HG03108 (cell line): ENCODE results near the gene PRELP.
"Not testable (repeated sequence)": the region's sequence is repeated elsewhere in the genome, so short reads cannot be mapped to it uniquely, and the experiment has no call there.

Experiments
- ATAC-seq: cut with Tn5 transposase; IDR thresholded peaks from one replicate; pipeline ENCODE4 v1.9.1; 2021; ENCODE audit warnings: moderate library complexity; ENCODE audit not compliant: unreplicated experiment

PRELP gene

DNA sequence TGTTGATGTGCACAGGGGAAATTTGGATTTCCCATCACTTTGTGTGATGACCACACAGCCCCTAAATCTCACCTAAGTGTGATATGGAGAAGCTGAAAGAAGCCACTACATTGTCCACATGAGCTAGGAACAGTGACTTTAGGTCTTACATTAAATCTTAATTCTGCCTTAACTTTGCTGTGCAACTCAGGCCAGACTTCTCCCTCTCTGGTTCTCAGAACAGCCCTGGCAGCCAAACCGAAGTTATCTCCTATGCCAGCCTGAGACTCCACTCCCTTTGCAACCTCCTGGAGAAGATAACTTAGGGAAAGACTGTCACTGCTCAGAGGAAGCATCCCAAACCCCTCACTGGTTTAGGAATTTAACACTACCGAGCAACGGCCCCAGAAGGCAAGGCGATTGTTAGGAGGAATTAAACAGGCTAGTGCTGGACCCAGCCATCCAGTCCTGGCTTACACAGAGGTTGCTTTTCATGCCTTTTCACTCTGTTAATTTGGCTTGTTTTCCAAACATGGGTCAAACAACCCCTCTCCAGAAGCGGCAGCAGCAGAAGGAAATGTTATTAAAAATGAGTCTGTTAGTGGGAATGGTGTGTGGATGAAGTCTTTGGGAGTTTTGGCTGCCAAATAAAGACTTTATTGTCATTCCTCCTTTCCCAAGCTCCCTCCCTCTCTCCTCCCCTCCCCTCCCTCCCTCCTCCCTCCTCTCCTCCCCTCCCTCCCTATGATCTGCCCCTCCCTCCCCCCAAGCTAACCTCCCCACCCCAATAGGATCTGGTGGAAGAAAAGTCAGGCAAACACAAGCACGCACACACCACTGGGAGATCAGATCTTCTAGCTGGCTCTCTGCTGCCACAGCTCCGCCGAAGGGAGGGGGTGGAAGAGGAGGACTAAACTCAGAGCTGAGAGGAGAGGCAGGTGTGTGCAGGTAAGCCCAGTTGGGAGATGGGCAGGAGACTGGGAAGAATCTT is at the start of gene PRELP:
PRELP (plus strand) TSS at position 795 of the 970 bp plus-strand sequence. CDS start 7,379 bp downstream, outside the sequence.
- no peak for ATAC-seq

DNA sequence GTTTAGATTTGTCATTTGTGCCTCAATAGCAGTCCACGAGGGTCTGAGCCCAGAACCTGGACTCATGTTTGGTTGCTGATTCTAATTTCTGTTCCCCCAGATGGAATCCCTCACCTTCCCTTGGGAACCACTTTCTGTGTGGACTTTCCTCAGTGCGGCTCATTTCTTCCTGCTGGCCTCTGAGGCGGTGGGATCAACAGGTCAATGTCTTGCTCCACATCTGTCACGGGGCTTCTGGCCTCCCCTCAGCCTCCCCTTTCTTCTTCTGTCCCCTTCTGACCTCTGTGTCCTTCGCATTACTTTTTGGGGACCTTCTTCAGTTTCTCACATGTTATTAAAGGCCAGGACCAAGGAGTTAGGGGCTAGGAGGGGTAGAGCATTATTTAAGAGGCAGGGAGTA is 49.2 kb upstream of the PRELP start:
- ATAC-seq: no peak

DNA sequence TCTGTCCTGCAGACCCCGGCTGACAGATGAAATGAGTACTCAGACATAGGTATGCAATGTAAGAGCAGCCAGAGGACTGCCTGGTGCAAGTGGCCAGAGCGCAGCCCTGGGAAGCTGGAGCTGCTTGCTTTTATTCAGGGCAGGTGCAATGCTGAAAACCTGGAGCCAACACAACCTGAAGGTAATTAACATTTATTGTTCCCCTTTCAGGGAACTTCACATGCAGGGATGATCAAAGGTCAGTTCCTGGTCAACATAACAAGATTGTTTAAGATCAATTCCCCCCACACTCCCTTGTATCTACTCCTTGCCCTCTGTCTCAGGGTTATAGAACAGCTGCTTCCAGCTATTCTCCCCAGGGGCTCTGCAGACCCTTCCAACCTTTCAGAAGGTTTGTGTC is 48.7 kb upstream of the PRELP start:
- no peak for ATAC-seq

DNA sequence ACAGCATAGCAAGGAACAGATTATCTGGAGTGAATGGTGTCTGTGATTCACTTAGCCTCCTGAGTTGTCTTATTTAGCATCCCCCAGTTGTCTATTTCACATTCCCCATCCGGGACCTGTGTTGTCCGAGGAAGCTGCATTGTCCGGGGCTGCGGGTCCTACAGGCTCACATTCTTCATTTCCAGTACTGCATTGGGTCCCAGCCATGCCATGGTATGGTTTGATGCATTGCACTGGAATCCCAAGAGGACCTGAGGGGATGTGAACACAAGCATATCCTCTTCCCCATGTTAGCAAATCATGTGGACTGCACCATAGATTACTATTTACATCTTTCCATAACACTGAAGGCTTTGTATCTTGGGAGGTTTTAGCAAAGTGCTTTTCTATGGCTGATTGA is 48.2 kb upstream of the PRELP start:
- ATAC-seq: no peak

DNA sequence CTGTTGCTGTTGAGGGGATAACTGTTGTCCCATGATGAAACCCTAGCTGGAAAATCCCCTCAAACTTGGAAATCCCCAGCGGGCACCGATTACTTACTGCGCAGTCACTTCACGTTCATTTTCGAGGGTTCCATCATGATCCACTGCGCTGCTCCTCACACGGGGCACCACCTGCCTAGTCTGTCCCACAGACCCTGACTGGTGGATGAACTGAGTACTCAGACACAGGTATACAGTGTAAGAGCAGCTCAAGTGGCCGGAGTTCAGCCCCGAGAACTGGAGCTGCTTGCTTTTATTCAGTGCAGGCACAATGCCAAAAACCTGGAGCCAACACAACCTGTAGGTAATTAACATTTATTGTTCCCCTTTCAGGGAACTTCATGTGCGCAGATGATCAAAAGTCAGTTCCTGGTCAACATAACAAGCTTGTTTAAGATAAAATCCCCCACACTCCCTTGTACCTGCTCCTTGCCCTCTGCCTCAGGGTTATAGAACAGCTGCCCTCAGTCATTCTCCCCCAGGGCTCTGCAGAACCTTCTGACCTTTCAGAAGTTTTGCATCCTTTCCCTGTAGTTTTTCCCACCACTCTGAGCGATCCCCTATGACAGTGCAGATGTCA is 46.5 kb upstream of the PRELP start:
- no peak for ATAC-seq

DNA sequence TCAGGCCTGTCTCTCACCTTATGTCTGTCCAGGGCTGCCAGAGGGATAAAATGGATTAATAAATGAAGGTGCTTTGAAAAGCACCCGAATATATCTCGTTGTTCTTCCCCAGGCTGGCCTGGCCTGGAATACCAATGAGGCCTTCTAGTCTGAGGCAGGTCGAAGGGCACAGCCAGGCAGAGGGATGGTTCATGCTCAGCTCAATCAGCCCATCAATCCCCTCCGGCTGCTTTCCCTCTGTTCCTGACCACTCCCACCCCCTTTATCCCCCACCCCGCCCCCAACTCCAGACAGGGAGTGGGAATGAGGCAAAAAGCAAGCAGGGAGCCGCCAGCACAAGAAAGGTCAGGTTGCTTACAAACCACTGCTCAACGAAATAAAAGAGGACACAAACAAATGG is 40.0 kb upstream of the PRELP start:
- ATAC-seq: no peak

DNA sequence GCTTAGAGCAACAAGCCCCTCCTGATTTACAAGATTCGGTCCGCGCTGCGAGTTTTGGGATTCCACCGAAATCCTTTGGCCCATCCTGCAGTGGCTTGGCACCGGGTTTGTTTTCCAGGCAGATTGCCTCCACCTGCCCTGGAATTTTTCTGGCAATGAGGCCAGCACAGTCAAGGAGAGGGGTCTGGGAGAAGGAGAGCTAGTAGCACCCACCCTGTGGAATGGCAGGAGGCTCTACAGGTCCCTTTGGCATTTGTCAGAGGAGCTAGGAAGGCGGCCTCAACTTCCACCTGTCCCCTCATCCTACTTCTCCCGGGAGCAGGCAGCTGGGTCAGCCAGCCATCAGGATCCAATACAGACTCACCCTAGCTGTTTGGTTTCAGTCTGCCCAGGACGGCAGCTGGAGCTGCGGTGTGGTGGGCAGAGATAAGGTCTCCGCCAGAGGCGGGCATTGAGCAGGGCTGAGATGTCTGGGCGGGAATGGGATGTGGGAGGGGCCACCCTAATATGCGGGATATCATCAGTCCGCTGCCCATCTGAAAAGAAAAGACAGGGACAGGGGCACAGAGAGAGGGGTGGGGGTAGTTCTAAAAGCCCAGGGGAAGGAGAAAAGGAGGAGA is 37.8 kb upstream of the PRELP start:
- ATAC-seq: no peak

DNA sequence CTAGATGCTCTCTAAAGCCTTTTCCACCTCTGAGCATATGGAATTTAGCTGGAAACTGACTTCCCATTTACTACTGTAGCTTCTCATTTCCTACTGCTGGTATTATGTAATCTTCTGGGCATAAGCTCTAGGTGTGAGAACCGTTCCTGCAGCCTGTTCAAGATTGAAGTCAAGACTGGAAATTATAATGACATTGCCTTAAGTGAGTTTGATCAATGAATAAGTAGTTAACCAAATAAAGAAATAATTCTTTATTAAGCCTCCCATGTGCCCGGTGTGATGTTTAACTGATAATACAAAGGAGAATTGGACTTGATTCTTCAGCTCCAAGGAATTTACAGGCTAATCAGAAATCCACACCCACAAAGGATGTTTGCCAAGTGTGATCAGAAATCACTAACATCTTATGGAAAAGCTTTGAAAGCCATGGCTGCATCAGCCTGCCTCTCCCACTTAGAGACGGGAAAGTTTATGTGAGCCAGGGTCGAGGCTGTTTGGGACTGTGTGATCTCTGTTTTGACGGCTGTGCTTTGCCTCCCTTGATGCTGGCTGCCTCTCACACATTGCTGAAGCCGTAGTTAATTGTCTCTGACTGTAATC is 36.4 kb upstream of the PRELP start:
- ATAC-seq: no peak

DNA sequence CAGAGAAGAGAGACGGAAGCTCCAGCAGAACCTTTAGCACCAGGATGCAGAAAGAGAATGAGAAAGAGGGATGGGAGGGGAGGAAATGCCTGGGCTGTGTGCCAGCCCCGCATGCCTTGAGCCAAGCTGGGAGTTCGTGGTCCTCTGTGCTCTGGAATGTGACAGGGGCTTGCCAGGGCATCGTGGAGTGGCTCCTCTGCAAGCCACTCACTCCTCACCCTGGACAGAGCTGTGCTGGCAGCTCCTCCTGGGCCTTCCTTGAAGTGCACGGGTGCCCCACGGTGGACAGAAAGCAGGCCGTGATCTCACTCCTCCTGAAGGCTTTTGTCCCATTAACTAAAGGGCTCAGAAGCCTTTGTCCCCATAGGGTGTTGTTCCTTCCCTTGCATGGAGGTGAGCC is 34.8 kb upstream of the PRELP start:
- no peak for ATAC-seq

DNA sequence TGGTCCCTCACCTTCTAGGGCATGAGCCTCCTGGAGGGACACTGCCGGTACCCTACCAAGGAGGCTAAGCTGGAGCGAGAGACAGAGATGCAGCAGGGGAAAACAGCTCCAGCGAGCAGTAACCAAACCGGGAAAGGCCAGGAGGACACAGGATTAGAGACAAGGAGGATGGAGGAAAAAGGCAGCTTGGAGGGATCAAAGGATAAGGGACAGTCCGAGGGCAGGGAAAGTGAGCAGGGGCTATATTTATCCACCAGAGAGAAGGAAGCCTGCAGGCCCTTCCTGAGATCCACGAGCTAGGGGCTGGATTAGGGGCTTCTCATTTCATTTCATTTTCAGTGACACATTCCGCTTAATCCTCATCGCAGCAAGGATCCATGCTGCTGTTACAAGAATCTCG is 33.8 kb upstream of the PRELP start:
- ATAC-seq: no peak

DNA sequence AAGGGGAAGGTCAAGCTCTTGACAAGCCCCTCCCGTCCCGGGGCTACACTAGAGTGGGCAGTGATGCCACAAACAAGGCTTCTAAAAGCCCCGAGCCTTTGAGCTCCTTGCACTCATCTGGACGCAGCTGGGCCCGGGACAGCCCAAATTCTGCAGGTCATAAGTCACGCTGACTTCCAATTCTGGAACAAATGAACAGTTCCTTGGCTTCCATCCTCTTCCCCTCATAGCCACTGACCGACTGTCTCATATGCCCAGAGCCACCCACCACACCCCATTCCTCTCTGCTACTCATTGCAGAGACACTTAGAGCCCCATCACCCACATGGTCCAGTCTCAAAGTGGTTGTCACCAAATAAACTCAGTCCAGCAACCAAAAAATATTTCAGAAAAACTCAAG is 32.8 kb upstream of the PRELP start:
- ATAC-seq: no peak

DNA sequence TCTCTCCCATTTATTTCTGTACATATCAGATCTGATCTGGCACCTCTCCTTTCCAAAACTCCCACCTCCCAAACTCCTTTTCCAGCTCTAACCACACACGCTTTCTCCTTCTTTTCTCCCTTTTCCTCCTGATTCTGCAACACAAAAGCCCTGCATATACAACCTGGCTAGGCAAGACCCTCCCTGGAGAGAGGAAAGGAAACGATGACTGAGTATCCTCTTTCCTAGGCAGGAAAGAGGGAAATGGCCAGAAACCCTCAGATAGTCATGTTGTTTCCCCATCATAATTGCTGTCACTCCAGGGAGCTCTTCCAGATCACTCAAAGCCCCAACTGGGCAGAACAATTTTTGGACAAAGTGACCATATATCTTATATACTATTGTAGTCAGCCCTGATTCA is 32.3 kb upstream of the PRELP start:
- no peak for ATAC-seq

DNA sequence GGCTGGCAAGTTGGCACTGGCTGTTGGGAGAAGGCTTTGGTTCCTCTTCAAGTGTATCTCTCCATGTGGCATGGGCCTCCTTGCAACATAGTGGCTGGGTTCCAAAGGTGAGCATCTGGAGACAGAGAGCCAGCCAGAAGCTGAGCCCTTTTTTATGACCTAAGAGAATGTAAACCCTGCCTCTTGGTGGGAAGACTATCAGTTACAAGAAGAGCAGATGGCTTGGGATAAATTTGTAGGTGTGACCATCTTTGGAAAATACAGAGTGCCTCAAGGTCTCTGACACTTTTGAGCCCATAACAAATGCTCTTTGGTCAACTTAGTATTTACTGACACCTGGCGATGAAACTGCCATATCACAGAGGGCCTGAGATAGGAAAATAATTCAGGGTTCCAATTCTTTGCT is 31.4 kb upstream of the PRELP start:
- no peak for ATAC-seq

DNA sequence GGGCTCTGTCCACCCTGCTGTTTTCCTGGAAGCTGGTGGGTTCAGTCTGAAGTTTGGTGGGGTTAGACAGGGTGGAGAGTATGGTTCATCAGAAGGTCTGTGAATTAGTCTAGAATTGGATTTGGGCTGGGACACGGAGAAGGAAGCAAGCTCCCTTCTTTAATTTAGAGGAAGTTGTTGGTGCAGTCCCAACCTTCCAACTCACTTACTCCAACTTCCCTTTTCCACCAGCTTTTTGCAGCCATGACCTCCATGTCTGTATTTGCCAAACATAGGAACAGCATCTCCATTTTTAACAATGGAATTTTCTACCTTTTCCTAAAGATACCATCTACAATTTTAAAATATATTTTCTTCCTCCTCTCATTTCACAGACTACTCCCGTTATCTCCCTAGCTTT is 28.5 kb upstream of the PRELP start:
- ATAC-seq: no peak

DNA sequence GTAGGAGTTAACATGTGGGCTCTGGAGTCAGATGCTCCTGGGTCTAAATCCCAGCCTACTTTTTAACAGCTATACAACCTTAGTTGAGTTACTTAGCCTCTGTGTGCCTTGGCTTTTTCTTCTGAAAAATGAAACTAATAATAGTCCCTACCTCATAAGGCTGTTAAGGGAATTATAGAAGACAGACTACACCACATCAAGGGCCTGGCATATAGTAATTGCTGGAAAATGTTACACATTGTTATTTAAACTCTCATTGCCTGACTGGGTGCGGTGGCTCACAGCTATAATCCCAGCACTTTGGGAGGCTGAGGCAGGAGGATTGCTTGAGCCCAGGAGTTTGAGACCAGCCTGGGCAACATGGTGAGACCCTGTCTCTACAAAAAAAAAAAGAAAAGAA is 28.0 kb upstream of the PRELP start:
- ATAC-seq: not testable (repeated sequence)

DNA sequence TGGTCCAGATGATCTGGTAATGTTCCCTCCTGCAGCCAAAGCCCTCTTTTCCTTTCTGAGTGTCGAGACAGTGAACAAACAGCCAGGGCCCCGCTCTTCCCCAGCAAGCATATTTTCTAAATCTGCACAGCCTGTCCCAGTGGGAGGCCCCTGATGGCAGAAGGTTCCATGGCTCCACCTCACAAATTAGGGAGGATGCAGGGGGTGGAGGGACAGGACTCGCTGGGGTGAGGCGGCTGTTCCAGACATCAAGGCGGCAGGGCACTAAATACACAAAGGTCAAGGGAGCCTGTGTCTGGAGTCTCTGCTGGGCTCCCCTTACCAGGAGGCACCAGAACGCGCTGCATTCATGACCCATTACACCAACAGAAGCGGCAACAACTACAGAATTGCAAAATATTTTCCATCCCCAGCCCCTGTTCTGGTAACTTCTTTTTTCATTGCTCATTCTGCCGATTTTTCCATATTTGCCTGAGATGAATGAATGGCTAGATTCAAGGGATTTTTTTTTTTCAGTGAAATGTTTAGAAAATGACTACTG is 27.0 kb upstream of the PRELP start:
- ATAC-seq: no peak

DNA sequence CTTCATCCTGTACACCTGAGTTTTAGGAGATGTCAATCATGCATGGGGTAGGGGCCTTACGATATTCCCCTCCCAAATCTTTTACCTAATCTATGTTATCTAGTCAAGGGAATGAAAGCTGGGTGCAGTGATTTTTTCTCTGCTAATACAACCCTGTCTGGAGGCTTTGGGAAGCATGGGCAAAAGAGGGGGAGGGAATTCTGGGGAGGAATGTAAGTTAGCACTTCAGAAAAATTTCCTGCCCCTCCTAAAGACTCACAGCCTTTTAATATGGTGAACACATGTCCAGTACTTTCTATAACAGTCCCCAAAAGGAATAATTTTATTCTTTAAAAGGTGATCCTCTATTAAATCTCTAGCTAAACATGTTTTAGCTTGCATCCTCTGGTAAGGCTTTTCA is 25.6 kb upstream of the PRELP start:
- no peak for ATAC-seq

DNA sequence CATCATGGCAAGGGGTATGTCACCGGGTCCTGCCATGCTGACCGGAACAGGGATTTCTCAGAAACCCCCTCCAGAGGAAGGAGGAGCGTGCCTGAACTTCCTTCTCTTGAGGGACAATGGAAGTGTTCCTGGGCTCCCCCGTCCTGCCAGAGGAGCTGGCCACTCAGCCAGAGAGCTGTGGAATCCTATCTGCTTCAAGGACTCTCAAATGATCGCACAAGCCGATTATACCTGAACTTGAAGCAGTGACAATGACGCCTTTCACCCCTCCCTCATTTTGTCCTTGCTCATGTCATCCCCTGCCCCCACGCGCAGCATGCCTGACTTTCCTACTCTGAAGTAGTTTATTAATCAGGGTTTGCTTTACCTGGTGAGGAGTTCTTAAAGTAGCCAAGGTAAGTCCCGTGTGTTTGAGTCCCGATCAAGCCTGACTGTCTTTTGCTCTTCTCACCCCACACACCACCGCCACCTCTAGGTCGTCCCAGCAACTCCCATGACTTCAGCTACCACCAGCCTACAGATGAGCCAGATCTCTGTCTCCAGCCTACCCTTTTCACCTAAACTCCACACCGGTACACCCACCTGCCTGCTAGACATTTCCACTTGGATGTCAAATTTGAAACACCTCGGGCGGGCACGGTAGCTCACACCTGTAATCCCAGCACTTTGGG is 25.0 kb upstream of the PRELP start:
- ATAC-seq: no peak

DNA sequence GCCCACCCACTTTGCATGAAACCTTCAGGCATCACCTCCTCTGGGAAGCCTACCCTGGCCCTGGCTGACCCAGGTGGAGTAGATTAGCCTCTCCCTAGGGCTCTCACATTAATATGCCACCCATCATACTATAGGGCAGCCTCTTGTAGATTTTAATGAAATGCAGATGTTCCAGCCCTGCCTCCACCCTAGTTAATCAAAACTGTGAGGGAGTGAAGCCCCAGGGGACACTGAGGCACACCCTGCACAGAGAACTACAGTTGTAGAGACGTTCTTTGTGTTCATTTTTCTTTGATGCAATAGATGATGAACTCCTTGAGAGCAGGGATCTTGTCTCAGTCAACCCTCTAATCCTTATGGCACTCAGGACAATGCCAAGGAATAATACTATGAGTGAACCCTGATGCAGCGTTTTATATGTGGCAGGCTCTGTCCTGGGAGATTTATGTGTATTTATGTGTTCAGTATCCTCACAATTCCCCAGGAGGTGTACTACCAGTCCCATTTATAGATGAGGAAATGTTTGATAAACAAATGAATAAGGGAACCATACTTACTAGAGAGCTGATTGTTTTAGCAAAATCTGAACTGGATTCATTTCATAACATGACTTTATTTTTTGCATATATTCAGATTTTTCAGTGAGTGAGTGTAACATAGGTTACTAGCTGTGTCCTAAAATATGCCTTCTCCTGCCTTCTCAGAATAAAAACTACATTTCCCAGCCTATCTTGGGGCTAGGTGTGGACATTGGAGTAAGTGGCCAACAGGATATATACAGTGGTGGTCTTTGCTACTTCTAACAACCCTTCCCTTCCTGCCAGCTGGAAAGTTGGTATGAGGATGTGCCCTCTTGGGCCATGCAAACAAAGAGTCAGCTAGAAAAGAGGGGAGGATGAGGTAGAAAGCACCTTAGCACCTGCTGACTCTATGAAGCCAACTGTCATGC is 23.5 kb upstream of the PRELP start:
- no peak for ATAC-seq

DNA sequence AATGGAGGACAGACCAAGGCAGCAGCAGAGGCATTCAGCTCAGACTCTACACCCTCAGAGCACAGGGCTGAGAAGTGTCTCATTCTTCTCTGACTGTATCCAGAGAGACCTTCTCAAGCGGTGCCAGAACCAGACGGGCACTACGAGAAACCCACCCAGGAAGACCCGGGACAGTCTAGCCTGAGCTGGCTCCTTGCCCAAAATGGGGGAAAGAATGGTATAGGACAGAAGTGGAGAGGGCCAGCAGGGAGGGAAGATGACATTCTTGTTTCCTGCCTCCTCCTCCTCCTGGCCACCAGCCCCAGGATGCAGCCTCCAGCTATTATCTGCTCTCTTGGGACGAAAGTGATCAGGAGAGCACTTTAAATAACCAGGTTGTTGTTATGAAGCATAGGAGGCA is 22.6 kb upstream of the PRELP start:
- no peak for ATAC-seq
